Caco-2 (cell line): Measurements from ENCODE around the gene SCG2. TPM values are rescaled to one million over a fixed set of nuclear protein-coding genes. Genes with fewer than 3 reads are reported as not detected.

Experiments
- BruUV-seq: library from RNA; stranded (reverse); fragments of 400-500 nt; replicated peaks from 2 replicates; lab custom pipeline; 2021; lab: Mats Ljungman, UMichigan
- CTCF ChIA-PET: fragments of 300-600 bp; sonication (Branson Sonifier 250); formaldehyde crosslinking; loops from one replicate; lab custom pipeline; 2022; ENCODE audit warnings: antibody characterized with exemption; lab: Charles Lee
- POLR2A ChIA-PET: fragments of 300-600 bp; sonication (Branson Sonifier 250); formaldehyde crosslinking; loops from one replicate; lab custom pipeline; 2022; ENCODE audit warnings: antibody characterized with exemption; lab: Charles Lee
- DNase-seq, 2 experiments: peaks; one replicate each; pipeline versions ENCODE4 v3.0.0 to v3.0.0-alpha.2; 2020 to 2022
- H3K27me3 ChIP-seq: replicated peaks from 2 replicates; pipeline ENCODE4 v1.6.0; 2011; ENCODE audit warnings: low read length; ENCODE audit not compliant: control insufficient read depth, insufficient read depth
- H3K36me3 ChIP-seq: 2 replicates; pipeline ENCODE4 v1.5.1; 2011; ENCODE audit warnings: low read length; ENCODE audit not compliant: control insufficient read depth, insufficient read depth
- H3K4me1 ChIP-seq: fragments of 250-450 bp; sonication (Bioruptor Pico); 2 replicates; pipeline ENCODE4 v1.5.1; 2020; ENCODE audit warnings: mild to moderate bottlenecking
- H3K4me3 ChIP-seq: 2 replicates; pipeline ENCODE4 v1.5.1; 2011; ENCODE audit warnings: low read depth, mild to moderate bottlenecking, control low read depth, low read length
- H3K9me3 ChIP-seq: fragments of 250-450 bp; sonication (Bioruptor Pico); 2 replicates; pipeline ENCODE4 v1.5.1; 2020; ENCODE audit warnings: mild to moderate bottlenecking, moderate library complexity
- H3K27ac Mint-ChIP-seq: one replicate; pipeline ENCODE4 v1.8.0; 2022; ENCODE audit warnings: mixed read lengths; ENCODE audit not compliant: unreplicated experiment
- H3K27me3 Mint-ChIP-seq: one replicate; pipeline ENCODE4 v1.8.0; 2022; ENCODE audit warnings: mixed read lengths; ENCODE audit not compliant: insufficient read depth, unreplicated experiment
- H3K36me3 Mint-ChIP-seq: one replicate; pipeline ENCODE4 v1.8.0; 2022; ENCODE audit warnings: mild to moderate bottlenecking, mixed read lengths; ENCODE audit not compliant: insufficient read depth, unreplicated experiment
- H3K4me1 Mint-ChIP-seq: one replicate; pipeline ENCODE4 v1.8.0; 2022; ENCODE audit warnings: low read depth, mixed read lengths; ENCODE audit not compliant: unreplicated experiment
- H3K4me3 Mint-ChIP-seq: one replicate; pipeline ENCODE4 v1.8.0; 2022; ENCODE audit warnings: mild to moderate bottlenecking, moderate library complexity, mixed read lengths; ENCODE audit not compliant: unreplicated experiment
- H3K9me3 Mint-ChIP-seq: one replicate; pipeline ENCODE4 v1.8.0; 2022; ENCODE audit warnings: mixed read lengths; ENCODE audit not compliant: unreplicated experiment
- CTCF ChIP-seq, 2 experiments: fragments of 200-600 bp in 1 of 2; IDR thresholded peaks; 1 replicate in 1 of 2; 2 replicates in 1 of 2; pipeline versions ENCODE4 v1.5.1 to v1.8.0; 2011 to 2022; ENCODE audit warnings: antibody characterized with exemption in 1 of 2, control low read depth in 1 of 2, inconsistent platforms in 1 of 2, low read depth in 1 of 2, low read length in 1 of 2, mild to moderate bottlenecking in 1 of 2, moderate library complexity in 1 of 2; ENCODE audit not compliant: insufficient read depth in 1 of 2, severe bottlenecking in 1 of 2, unreplicated experiment in 1 of 2
- intact Hi-C: fragments of 100-400 bp; cut with micrococcal nuclease; formaldehyde crosslinking; loops from one replicate; pipeline ENCODE4 v1.10.0; 2022; ENCODE audit not compliant: unreplicated experiment
- total RNA-seq: library from RNA; stranded (reverse); gene quantifications from 2 replicates; pipeline ENCODE4 v1.2.3, GENCODE V29; 2022

The SCG2 gene
- total RNA-seq, 1 experiment from 2014 or later, result 0.41 TPM

GRCh38 chr2:223647258-223647952 is 45.2 kb upstream of the SCG2 start:
- POLR2A ChIA-PET, result no interaction called here
- no TSS peak for BruUV-seq

GRCh38 chr2:223644136-223644535 is 42.0 kb upstream of the SCG2 start:
- Histone ChIP-seq H3K4me1 (no peaks in the 10 kb centered on the region), H3K27me3 (no peaks in the 10 kb centered on the region), H3K4me3 (no peak overlapping the region), H3K36me3 (no peaks in the 10 kb centered on the region), H3K9me3 (no peaks in the 10 kb centered on the region)
- ChIA-PET CTCF (interaction anchor here (0.9 kb wide), 1 partner anchor 42 kb away, joined by 3 read pairs; the partner anchor contains the start of gene SCG2), POLR2A (no interaction called here)
- intact Hi-C loops, result no loop called here
- H3K4me1 Mint-ChIP-seq, result no peaks in the 10 kb centered on the region
- no peak for TF ChIP-seq CTCF (IDR thresholded peaks at IDR 0.05; ENCODE audit: insufficient read depth in 1 of 2, low read depth in 1 of 2, low read length in 1 of 2, severe bottlenecking in 1 of 2, unreplicated experiment in 1 of 2)
- no peak overlapping the region for H3K27ac Mint-ChIP-seq
- no peak overlapping the region for H3K4me3 Mint-ChIP-seq
- DNase-seq, result no peak
- H3K9me3 Mint-ChIP-seq, result no peaks in the 10 kb centered on the region
- peaks cover 4% of the 10 kb centered on the region for H3K27me3 Mint-ChIP-seq
- BruUV-seq, result no TSS peak
- no peaks in the 10 kb centered on the region for H3K36me3 Mint-ChIP-seq

More at GRCh38 chr2:223647258-223647952, 45.2 kb upstream of the SCG2 start:
- no peak overlapping the region for H3K4me3 ChIP-seq
- no peak overlapping the region for H3K4me3 Mint-ChIP-seq
- H3K27me3 Mint-ChIP-seq, result peaks cover 4% of the 10 kb centered on the region
- no peak for TF ChIP-seq CTCF (IDR thresholded peaks at IDR 0.05; ENCODE audit: insufficient read depth in 1 of 2, low read depth in 1 of 2, low read length in 1 of 2, severe bottlenecking in 1 of 2, unreplicated experiment in 1 of 2)
- H3K4me1 ChIP-seq, result no peaks in the 10 kb centered on the region
- no peaks in the 10 kb centered on the region for H3K9me3 Mint-ChIP-seq
- no peak for DNase-seq
- H3K27me3 ChIP-seq, result no peaks in the 10 kb centered on the region
- no peak overlapping the region for H3K27ac Mint-ChIP-seq
- no peaks in the 10 kb centered on the region for H3K9me3 ChIP-seq
- CTCF ChIA-PET, result no interaction called here
- intact Hi-C loops, result no loop called here
- no peaks in the 10 kb centered on the region for H3K4me1 Mint-ChIP-seq
- H3K36me3 Mint-ChIP-seq, result no peaks in the 10 kb centered on the region
- no peaks in the 10 kb centered on the region for H3K36me3 ChIP-seq

- intact Hi-C loops, result no loop called here
- Mint-ChIP-seq H3K27me3 (peaks cover 4% of the 10 kb centered on the region), H3K27ac (no peak overlapping the region), H3K9me3 (no peaks in the 10 kb centered on the region), H3K36me3 (no peaks in the 10 kb centered on the region), H3K4me3 (no peak overlapping the region), H3K4me1 (no peaks in the 10 kb centered on the region)
- no peak for TF ChIP-seq CTCF (IDR thresholded peaks at IDR 0.05; ENCODE audit: insufficient read depth in 1 of 2, low read depth in 1 of 2, low read length in 1 of 2, severe bottlenecking in 1 of 2, unreplicated experiment in 1 of 2)
- Histone ChIP-seq H3K9me3 (no peaks in the 10 kb centered on the region), H3K36me3 (no peaks in the 10 kb centered on the region), H3K27me3 (no peaks in the 10 kb centered on the region), H3K4me3 (no peak overlapping the region), H3K4me1 (no peaks in the 10 kb centered on the region)
- BruUV-seq, result no TSS peak
- peak in 1 of 2 experiments; percentile 26 for DNase-seq
- ChIA-PET CTCF (interaction anchor here (0.9 kb wide), 1 partner anchor 41 kb away, joined by 3 read pairs; the partner anchor contains the start of gene SCG2), POLR2A (no interaction called here)
Measured at GRCh38 chr2:223643309-223643708, 41.1 kb upstream of the SCG2 start.
